Astrocyte (in vitro differentiated cells and primary cell): ENCODE results near the gene F13B.

Source experiments
- EZH2 ChIP-seq: IDR thresholded peaks from 2 replicates; pipeline ENCODE4 v1.6.1; 2012; ENCODE audit warnings: mild to moderate bottlenecking, low read length, inconsistent platforms; ENCODE audit not compliant: insufficient read depth
- TF ChIP-seq, protein P1 (sequence below): IDR thresholded peaks from 2 replicates; pipeline ENCODE4 v1.5.1; 2011; ENCODE audit warnings: low read depth, mild to moderate bottlenecking, inconsistent platforms, low read length, moderate library complexity; ENCODE audit not compliant: insufficient read depth

GRCh38 chr1:197066277-197066676 lies 783 bp downstream of the F13B start:
- TF ChIP-seq, protein P1, sequence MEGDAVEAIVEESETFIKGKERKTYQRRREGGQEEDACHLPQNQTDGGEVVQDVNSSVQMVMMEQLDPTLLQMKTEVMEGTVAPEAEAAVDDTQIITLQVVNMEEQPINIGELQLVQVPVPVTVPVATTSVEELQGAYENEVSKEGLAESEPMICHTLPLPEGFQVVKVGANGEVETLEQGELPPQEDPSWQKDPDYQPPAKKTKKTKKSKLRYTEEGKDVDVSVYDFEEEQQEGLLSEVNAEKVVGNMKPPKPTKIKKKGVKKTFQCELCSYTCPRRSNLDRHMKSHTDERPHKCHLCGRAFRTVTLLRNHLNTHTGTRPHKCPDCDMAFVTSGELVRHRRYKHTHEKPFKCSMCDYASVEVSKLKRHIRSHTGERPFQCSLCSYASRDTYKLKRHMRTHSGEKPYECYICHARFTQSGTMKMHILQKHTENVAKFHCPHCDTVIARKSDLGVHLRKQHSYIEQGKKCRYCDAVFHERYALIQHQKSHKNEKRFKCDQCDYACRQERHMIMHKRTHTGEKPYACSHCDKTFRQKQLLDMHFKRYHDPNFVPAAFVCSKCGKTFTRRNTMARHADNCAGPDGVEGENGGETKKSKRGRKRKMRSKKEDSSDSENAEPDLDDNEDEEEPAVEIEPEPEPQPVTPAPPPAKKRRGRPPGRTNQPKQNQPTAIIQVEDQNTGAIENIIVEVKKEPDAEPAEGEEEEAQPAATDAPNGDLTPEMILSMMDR: no peak
- TF ChIP-seq EZH2: no peak
